H9 (cell line): ENCODE data around the gene ITGA1. TPM values are rescaled to one million over a fixed set of nuclear protein-coding genes. Genes with fewer than 3 reads are reported as not detected.

Source experiments
- DNase-seq: peaks from one replicate; pipeline ENCODE4 v3.0.0-alpha.2; 2017
- H2AFZ ChIP-seq: one replicate; pipeline ENCODE4 v1.6.1; 2013; ENCODE audit warnings: mild to moderate bottlenecking, low read length, control low read depth, moderate library complexity
- H2AK5ac ChIP-seq: 2 replicates; pipeline ENCODE4 v1.6.1; 2013; ENCODE audit warnings: low read length, control low read depth, mixed read lengths; ENCODE audit not compliant: insufficient read length
- H2BK120ac ChIP-seq: one replicate; pipeline ENCODE4 v1.6.1; 2013; ENCODE audit warnings: low read depth, mild to moderate bottlenecking, low read length, control low read depth, inconsistent platforms; ENCODE audit not compliant: poor library complexity, severe bottlenecking
- H2BK12ac ChIP-seq: 2 replicates; pipeline ENCODE4 v1.6.1; 2013; ENCODE audit warnings: low read length, control low read depth, mixed read lengths, low read depth; ENCODE audit not compliant: insufficient read length
- H2BK15ac ChIP-seq: 2 replicates; pipeline ENCODE4 v1.6.1; 2013; ENCODE audit warnings: low read depth, low read length, control low read depth
- H2BK20ac ChIP-seq: one replicate; pipeline ENCODE4 v1.6.1; 2013; ENCODE audit warnings: low read depth, mild to moderate bottlenecking, low read length, control low read depth, inconsistent platforms; ENCODE audit not compliant: poor library complexity, severe bottlenecking
- H2BK5ac ChIP-seq: 2 replicates; pipeline ENCODE4 v1.6.1; 2013; ENCODE audit warnings: low read length, control low read depth, mixed read lengths; ENCODE audit not compliant: insufficient read length
- H3K14ac ChIP-seq: 2 replicates; pipeline ENCODE4 v1.6.1; 2013; ENCODE audit warnings: low read length, control low read depth; ENCODE audit not compliant: insufficient read depth
- H3K18ac ChIP-seq: 2 replicates; pipeline ENCODE4 v1.6.1; 2013; ENCODE audit warnings: low read depth, mild to moderate bottlenecking, mixed read lengths, low read length, control low read depth; ENCODE audit not compliant: insufficient read length
- H3K23ac ChIP-seq: 2 replicates; pipeline ENCODE4 v1.6.1; 2013; ENCODE audit warnings: low read length, control low read depth, mixed read lengths, low read depth; ENCODE audit not compliant: insufficient read length
- H3K23me2 ChIP-seq: 2 replicates; pipeline ENCODE4 v1.6.1; 2013; ENCODE audit warnings: low read depth, mild to moderate bottlenecking, mixed read lengths, low read length, control low read depth; ENCODE audit not compliant: insufficient read length, poor library complexity, severe bottlenecking
- H3K27ac ChIP-seq: 2 replicates; pipeline ENCODE4 v1.5.1; 2013; ENCODE audit warnings: low read length, control low read depth, mixed read lengths, low read depth; ENCODE audit not compliant: insufficient read length
- H3K27me3 ChIP-seq: 2 replicates; pipeline ENCODE4 v1.6.1; 2013; ENCODE audit warnings: low read length, control low read depth, inconsistent platforms; ENCODE audit not compliant: insufficient read depth
- H3K4ac ChIP-seq: 2 replicates; pipeline ENCODE4 v1.6.1; 2013; ENCODE audit warnings: low read depth, mild to moderate bottlenecking, control low read depth, inconsistent platforms, low read length, moderate library complexity
- H3K4me1 ChIP-seq: 2 replicates; pipeline ENCODE4 v1.6.1; 2013; ENCODE audit warnings: low read length, control low read depth, inconsistent platforms; ENCODE audit not compliant: insufficient read depth
- H3K4me2 ChIP-seq: 2 replicates; pipeline ENCODE4 v1.6.1; 2013; ENCODE audit warnings: low read length, control low read depth, mixed read lengths; ENCODE audit not compliant: insufficient read length, insufficient read depth
- H3K56ac ChIP-seq: 2 replicates; pipeline ENCODE4 v1.6.1; 2013; ENCODE audit warnings: low read depth, mild to moderate bottlenecking, mixed read lengths, low read length, control low read depth; ENCODE audit not compliant: insufficient read length
- H3K79me1 ChIP-seq: 2 replicates; pipeline ENCODE4 v1.6.1; 2013; ENCODE audit warnings: low read depth, mild to moderate bottlenecking, moderate library complexity, low read length, control low read depth, inconsistent platforms; ENCODE audit not compliant: insufficient read depth, poor library complexity, severe bottlenecking
- H3K79me2 ChIP-seq: 2 replicates; pipeline ENCODE4 v1.6.1; 2013; ENCODE audit warnings: low read length, control low read depth, inconsistent platforms; ENCODE audit not compliant: insufficient read depth
- H3K9ac ChIP-seq: 2 replicates; pipeline ENCODE4 v1.6.1; 2013; ENCODE audit warnings: low read length, control low read depth, mixed read lengths; ENCODE audit not compliant: insufficient read length; ENCODE audit errors: extremely low read depth
- H3K9me3 ChIP-seq: one replicate; pipeline ENCODE4 v1.6.1; 2013; ENCODE audit warnings: low read depth, low read length, inconsistent platforms; ENCODE audit not compliant: control insufficient read depth
- H3T11ph ChIP-seq: one replicate; pipeline ENCODE4 v1.6.1; 2013; ENCODE audit warnings: mild to moderate bottlenecking, low read length, control low read depth, inconsistent platforms
- H4K20me1 ChIP-seq: one replicate; pipeline ENCODE4 v1.6.1; 2013; ENCODE audit not compliant: control insufficient read depth, insufficient read length, insufficient read depth
- H4K5ac ChIP-seq: 2 replicates; pipeline ENCODE4 v1.6.1; 2013; ENCODE audit warnings: low read depth, mild to moderate bottlenecking, mixed read lengths, low read length, control low read depth; ENCODE audit not compliant: insufficient read length
- H4K8ac ChIP-seq: replicated peaks from 2 replicates; pipeline ENCODE4 v1.6.1; 2013; ENCODE audit warnings: low read length, control low read depth, mixed read lengths, low read depth; ENCODE audit not compliant: insufficient read length
- H4K91ac ChIP-seq: 2 replicates; pipeline ENCODE4 v1.6.1; 2013; ENCODE audit warnings: low read depth, mild to moderate bottlenecking, moderate library complexity, mixed read lengths, low read length, control low read depth; ENCODE audit not compliant: insufficient read length
- H3K27ac Mint-ChIP-seq, 3 experiments: 2 replicates in 2 of 3; 3 replicates in 1 of 3; pipeline ENCODE4 v1.8.0; 2020 to 2021; ENCODE audit warnings: mixed read lengths in 3 of 3, mild to moderate bottlenecking in 1 of 3, moderate library complexity in 1 of 3
- H3K27me3 Mint-ChIP-seq: 2 replicates; pipeline ENCODE4 v1.8.0; 2021; ENCODE audit warnings: low read depth, mild to moderate bottlenecking, moderate library complexity, mixed read lengths
- H3K36me3 Mint-ChIP-seq, 3 experiments: 2 replicates in 2 of 3; 3 replicates in 1 of 3; pipeline ENCODE4 v1.8.0; 2020 to 2021; ENCODE audit warnings: low read depth in 3 of 3, mixed read lengths in 3 of 3; ENCODE audit not compliant: insufficient read depth in 1 of 3
- H3K4me1 Mint-ChIP-seq, 2 experiments: 2 replicates each; pipeline ENCODE4 v1.8.0; 2020; ENCODE audit warnings: mixed read lengths in 2 of 2
- H3K4me3 Mint-ChIP-seq, 2 experiments: 2 replicates in 1 of 2; 3 replicates in 1 of 2; pipeline ENCODE4 v1.8.0; 2020 to 2021; ENCODE audit warnings: mild to moderate bottlenecking in 2 of 2, mixed read lengths in 2 of 2, moderate library complexity in 1 of 2
- H3K9me3 Mint-ChIP-seq, 2 experiments: 2 replicates in 1 of 2; 3 replicates in 1 of 2; pipeline ENCODE4 v1.8.0; 2020; ENCODE audit warnings: mild to moderate bottlenecking in 2 of 2, mixed read lengths in 2 of 2, moderate library complexity in 1 of 2
- WGBS: extraction: QIAGEN DNeasy Blood & Tissue Kit; methylation state at CpG from one replicate; pipeline ENCODE4 v1.1.7; 2013; ENCODE audit warnings: missing lambda C conversion rate, low lambda C conversion rate, mixed read lengths; ENCODE audit not compliant: insufficient read length; ENCODE audit errors: extremely low coverage; 5-methylcytosine and 5-hydroxymethylcytosine counted together
- total RNA-seq: library from RNA; stranded (reverse); gene quantifications from 2 replicates; pipeline ENCODE4 v1.2.1, GENCODE V29; 2021
- TF ChIP-seq, protein P1 (sequence below): fragments of 200-600 bp; sonication (generic); conservative IDR thresholded peaks from 3 replicates; pipeline ENCODE4 v1.8.0; 2021; ENCODE audit warnings: antibody characterized with exemption, mild to moderate bottlenecking

ITGA1 gene
- total RNA-seq, 1 experiment from 2014 or later: 3.9 TPM

DNA sequence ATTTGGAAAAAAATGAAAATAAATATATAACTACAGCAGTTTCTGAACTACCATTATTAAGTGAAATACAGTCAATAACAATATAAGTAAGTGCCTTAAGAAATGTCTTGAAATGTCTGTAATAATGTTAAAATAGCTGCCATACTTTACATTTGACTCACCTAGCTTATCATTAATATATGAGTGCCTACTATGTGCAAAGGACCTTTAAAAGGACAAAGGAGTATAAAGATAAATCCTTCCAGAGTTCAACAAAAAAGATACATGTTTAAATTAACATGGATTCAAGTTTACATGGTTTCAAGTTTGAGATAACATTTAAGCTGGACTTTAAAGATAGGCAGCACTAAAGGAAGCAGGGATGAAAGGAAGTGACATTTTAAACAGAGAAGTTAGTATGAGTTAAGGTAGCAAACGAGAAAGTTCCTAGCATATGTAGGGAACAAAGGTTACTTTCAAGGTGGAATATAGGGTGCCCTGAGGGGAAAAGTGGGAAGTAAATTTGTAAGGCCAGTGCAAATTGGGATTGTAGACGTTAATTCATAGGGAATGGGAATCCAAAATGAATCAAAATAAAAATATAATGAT lies 8.9 kb downstream of the ITGA1 start:
- Histone ChIP-seq H3K9ac (no peak overlapping the region), H4K5ac (no peak overlapping the region), H3K4me2 (no peak overlapping the region), H3K4me1 (peaks cover 6% of the 10 kb centered on the region; the same call in 1 of the 2 replicates), H3T11ph (no peak overlapping the region), H3K79me1 (no peaks in the 10 kb centered on the region), H3K27ac (no peak overlapping the region), H2BK12ac (no peak overlapping the region), H4K20me1 (no peaks in the 10 kb centered on the region), H3K9me3 (no peaks in the 10 kb centered on the region), H4K91ac (no peak overlapping the region), H3K27me3 (no peaks in the 10 kb centered on the region), H2AK5ac (no peak overlapping the region), H2BK15ac (no peak overlapping the region), H4K8ac (no peak overlapping the region), H3K56ac (no peak overlapping the region), H3K4ac (no peak overlapping the region), H2BK5ac (no peak overlapping the region), H3K14ac (no peak overlapping the region), H3K18ac (no peak overlapping the region), H2AFZ (no peak overlapping the region), H2BK20ac (no peak overlapping the region), H3K23ac (no peak overlapping the region), H3K79me2 (peaks cover 5% of the 10 kb centered on the region; the same call in 1 of the 2 replicates), H3K23me2 (peaks cover 25% of the 10 kb centered on the region), H2BK120ac (no peak overlapping the region)
- no peaks in the 10 kb centered on the region for H3K27me3 Mint-ChIP-seq
- no peaks in the 10 kb centered on the region; a peak in 1 of 5 replicates for H3K9me3 Mint-ChIP-seq
- WGBS: no CpG with 5 or more reads among the region's 2 CpGs
- H3K4me3 Mint-ChIP-seq: no peak overlapping the region
- no peak for DNase-seq
- H3K27ac Mint-ChIP-seq: no peak overlapping the region; a peak in 1 of 7 replicates
- peaks cover 29 to 32% of the 10 kb centered on the region in 2 experiments for H3K4me1 Mint-ChIP-seq
- H3K36me3 Mint-ChIP-seq: peaks cover 3 to 6% (median 5%) of the 10 kb centered on the region in 3 experiments; a peak in 6 of 7 replicates
- TF ChIP-seq, protein P1, sequence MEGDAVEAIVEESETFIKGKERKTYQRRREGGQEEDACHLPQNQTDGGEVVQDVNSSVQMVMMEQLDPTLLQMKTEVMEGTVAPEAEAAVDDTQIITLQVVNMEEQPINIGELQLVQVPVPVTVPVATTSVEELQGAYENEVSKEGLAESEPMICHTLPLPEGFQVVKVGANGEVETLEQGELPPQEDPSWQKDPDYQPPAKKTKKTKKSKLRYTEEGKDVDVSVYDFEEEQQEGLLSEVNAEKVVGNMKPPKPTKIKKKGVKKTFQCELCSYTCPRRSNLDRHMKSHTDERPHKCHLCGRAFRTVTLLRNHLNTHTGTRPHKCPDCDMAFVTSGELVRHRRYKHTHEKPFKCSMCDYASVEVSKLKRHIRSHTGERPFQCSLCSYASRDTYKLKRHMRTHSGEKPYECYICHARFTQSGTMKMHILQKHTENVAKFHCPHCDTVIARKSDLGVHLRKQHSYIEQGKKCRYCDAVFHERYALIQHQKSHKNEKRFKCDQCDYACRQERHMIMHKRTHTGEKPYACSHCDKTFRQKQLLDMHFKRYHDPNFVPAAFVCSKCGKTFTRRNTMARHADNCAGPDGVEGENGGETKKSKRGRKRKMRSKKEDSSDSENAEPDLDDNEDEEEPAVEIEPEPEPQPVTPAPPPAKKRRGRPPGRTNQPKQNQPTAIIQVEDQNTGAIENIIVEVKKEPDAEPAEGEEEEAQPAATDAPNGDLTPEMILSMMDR: no peak
